Endometrial microvascular endothelial cells (primary cell): ENCODE measurements around the gene SLC13A5. TPM values are rescaled to one million over a fixed set of nuclear protein-coding genes. Genes with fewer than 3 reads are reported as not detected.

Experiments used
- in situ Hi-C: cut with HindIII; loops from 2 replicates; pipeline ENCODE4 v1.10.0; 2017; ENCODE audit warnings: low sequenced_read_pairs, low pct_unique_long_range_greater_than_20kb; ENCODE audit errors: inconsistent ontology term
- total RNA-seq: library from RNA; depleted of rRNA; stranded (reverse); fragments of >200 nt; gene quantifications from one replicate; pipeline ENCODE4 v1.2.3, GENCODE V29; 2015; ENCODE audit errors: inconsistent ontology term

The SLC13A5 gene
- total RNA-seq, 1 donor from 2014 or later = not detected

DNA sequence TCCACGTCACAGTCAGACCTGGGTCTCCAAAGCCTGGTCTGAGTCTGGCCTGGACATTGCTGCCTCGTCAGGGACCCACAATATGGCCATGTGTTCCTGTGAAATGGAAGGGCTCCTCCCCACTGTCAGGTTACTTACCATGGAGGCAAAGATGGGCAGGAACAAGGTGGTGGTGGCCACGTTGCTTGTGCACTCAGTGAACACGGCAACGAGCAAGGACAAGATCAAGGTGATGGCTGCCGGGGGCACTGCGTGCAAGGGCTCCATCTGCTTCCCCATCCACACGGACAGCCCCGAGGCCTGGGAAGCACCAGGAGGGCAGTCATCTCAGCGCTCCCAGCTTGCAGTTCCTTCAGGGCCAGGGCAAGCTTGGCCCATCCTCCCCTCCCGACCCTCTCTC lies 22.5 kb downstream of the SLC13A5 start:
- in situ Hi-C loops = no loop called here

DNA sequence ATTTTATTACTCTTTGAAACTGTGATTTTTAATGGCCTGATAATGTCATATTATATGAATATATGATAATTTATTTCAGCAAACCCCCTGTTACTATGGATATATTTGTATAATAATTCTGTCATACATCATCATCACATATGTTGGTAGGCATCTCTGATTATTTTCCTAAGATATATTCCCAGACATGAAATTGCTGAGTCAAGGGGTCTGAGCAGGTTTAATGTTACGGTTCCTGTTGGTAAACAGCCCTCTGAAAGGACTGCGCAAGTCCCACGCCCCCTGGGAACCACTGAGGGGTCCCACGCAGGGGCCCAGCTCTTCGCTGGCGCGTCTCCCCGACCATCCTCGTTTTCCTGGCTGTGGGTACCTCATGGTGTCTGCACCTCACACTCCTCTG lies 24.2 kb downstream of the SLC13A5 start:
- in situ Hi-C loops = no loop called here

DNA sequence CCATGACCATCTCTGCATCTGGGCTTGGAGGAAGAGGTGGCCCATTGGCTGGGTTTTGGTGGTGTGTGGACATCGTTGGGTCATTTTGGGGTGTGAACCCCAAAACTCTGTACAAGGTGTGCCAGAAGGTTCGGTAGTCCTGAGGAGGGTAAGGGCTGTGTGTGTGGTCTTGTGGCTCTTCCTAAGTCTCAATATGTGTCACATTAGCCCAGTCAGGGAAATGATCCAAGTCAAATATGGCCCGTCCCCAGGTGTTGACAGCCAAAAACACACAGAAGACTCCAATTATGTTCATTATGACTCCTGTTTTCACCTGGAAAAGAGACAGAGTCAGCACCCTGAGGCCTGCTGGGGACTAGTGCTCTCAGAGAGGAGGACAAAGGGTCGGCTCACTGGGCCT lies 27.1 kb downstream of the SLC13A5 start:
- in situ Hi-C loops = no loop called here

DNA sequence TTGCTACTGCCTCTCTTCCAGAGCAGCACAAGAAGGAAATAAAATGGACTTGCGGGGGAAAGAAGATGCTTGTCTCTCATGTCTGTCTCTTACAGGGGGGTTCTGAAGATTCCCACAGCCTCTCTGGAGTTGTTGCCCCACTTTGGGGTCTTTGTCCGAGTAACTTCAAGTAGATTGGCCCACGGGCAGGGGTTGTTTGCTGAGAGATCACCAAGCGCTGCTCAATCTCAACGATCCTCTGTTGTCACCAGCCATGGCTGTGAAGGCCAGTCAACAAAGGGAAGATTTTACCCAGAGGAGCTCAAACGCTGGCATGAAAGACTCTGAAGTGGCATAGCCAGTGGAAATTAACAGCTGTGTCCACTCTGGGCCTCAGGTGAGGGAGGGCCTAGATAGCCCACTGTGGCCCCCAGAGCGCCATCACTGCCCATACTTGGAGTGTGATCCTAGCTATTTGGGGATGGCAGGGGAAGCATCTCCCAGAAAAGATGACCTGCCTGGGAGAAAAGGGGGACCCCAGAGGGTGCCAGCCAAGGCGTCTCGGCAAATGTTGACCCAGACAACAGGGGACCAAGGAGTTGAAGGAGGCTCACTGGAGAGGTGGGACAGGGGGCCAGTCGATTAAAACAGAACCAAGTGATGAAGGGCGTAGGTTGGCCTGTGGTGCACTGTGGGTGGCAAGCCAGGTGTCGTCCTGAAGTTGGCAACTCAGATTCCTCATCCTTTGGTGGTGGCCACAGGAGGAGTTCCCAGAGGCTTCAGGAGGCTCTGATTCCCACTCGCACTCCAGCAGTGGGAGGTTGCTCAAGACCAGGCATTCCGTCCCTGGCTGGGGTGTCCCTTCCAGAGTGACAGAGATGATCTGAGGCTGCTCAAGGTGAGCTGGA lies 28.0 kb downstream of the SLC13A5 start:
- in situ Hi-C loops = no loop called here

DNA sequence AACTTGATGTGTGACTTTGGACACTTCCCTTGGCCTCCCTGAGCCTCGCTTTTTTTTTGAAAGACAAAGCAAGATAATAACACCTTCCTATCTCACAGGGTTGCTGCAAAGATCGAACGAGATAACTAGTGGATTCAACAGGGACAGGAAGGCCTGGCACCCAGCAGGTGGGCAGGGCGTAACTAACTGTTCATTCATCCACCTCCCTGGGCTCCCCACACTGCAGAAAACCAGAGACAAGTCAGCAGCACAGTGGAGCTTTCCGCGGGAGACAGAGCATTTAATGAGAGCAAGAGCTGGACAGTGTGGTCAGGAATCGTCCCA lies 28.7 kb downstream of the SLC13A5 start:
- in situ Hi-C loops = no loop called here

DNA sequence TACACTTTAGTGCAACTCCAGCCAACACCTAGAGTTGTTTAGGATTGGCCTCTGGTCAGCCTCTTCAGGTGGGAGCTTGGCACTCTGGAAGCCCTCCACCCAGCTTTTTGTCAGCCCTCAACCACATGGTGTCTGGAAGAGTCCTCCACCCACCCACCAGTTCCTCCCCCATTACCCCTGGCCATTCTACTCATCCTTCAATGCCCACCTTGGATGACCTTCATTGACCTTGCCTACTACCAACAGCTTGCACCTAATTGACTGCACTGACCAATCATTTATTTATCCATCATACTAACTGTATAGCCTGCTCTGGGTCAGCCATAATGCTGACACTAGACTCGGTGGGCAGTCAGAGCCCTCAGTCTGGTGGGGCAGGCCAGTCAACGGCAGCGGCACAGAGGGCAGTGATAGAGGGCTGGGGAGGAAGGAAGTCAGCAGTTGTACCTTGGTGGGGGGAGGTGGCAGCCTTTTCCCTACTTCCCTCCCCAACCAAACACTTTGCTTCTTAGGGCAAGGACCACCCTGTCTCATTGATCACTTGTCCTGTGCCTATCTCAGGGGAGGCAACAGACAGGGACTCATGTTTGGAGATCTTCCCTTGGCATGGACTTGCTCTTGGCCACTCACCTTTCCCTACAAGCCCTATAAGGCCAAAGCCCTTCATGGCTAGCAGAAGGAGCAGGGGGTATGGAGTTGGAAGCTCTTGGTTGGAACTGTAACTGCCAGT lies 29.3 kb downstream of the SLC13A5 start:
- in situ Hi-C loops = no loop called here

DNA sequence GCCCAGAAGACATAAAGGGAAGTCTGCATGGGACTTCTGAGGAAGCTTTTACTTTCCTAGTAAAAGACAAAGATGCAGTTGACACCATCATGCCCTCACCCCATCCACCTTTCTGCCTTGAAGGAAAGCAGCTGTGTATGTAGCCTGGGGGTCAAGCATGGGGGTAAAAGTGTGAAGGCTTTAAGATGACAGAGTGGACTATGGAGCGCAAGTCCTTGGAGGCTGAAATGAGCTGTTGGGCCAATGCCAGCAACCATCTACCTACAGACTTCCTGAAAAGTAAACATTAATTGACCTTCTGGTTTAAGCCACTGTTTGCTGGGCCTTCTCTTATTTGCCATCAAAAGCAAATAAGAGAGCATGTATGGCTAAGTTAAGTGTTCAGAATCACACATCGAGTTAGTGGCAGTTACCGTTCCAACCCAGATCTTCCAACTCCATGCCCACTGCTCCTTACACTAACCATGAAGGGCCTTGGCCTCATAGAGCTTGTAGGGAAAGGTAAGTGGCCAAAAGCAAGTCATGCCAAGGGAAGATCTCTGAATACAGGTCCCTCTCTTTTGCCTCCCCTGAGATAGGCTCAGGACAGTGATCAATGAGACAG lies 30.0 kb downstream of the SLC13A5 start:
- in situ Hi-C loops = no loop called here

DNA sequence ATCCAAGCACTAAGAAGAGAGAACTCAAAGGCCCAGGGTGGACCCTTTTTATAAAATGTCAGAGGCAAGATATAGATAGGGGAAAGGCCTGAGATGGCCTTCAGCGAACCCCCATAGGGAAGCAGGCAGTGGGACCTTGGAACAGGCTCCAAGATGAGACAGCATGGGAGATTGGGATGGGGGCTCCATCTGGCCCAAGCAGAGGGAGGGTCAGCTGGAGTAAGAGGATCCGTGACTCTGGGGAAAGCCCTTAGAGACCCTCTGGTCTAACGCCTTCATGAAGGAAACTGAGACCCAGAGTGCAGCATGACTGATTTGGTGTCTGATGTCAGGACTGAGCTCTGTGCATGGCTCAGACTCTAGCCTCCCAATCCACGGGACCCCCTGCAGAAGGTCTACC lies 30.8 kb downstream of the SLC13A5 start:
- in situ Hi-C loops = no loop called here

DNA sequence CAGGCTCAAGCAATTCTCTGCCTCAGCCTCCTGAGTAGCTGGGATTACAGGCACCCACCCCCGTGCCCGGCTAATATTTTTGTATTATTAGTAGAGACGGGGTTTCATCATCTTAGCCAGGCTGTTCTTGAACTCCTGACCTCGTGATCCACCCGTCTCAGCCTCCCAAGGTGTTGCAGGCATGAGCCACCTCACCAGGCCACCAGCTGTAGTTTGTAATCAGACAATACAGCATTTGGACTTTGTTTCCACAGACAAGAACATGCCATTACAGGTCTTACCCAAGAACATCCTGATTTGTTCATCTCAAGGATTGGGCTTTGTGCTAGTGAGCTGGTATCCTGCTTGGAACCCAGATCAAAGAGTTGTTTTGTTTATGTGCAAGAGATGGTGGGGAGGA lies 31.5 kb downstream of the SLC13A5 start:
- in situ Hi-C loops = no loop called here

DNA sequence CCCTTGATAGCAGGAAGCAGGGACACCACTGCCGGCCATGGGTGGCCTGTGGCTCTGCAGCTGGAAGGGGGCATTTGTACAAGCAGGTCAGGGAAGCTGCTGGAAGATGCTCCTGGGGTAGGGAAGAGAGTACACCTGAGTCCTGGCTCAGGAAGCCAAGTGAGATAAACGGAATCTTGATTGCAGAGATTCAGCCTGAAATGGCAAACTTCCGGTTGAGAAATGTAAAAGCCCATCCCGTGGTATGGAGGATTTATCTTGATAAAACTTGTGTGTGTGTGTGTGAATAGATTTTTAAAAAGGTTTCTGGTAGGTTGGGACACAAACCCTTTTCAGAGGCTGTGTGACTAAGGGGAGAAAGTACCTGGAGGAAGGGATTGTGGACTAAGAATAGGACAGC lies 32.0 kb downstream of the SLC13A5 start:
- in situ Hi-C loops = no loop called here

DNA sequence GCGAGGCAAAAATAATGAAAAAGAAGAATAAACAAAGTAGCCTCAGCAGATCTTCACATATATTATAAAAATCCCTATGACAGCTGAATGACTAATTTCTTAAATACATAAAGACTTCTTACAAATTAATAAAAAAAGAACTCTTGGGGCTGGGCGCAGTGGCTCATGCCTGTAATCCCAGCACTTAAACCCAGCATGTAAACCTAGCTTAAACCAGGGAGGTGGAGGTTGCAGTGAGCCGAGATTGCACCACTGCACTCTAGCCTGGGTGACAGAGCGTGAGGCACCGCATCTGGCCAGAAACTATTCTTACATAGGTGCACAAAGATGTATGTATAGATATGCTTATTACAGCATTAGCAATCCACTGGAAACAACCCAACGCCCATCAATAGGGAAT lies 33.9 kb downstream of the SLC13A5 start:
- in situ Hi-C loops = no loop called here

DNA sequence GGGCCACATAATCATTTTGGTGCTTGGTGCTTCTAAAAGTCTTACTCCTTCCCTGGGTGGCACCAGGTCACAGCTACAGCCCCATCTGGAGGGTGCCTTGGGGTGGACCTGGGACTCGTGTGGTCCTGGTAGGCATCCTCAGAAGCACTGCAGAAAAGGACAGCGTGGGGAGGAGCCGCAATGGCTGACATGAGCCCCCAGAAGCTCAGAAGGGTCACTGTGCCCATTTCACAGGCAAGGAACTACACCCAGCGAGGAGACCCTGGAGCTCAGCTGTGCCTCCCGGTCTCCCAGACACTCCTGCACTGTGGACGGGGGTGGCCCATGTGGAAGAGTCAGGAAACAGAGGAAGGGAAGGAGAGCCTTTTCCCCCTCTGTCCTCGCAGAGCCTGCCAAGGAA lies 35.2 kb downstream of the SLC13A5 start:
- in situ Hi-C loops = no loop called here

DNA sequence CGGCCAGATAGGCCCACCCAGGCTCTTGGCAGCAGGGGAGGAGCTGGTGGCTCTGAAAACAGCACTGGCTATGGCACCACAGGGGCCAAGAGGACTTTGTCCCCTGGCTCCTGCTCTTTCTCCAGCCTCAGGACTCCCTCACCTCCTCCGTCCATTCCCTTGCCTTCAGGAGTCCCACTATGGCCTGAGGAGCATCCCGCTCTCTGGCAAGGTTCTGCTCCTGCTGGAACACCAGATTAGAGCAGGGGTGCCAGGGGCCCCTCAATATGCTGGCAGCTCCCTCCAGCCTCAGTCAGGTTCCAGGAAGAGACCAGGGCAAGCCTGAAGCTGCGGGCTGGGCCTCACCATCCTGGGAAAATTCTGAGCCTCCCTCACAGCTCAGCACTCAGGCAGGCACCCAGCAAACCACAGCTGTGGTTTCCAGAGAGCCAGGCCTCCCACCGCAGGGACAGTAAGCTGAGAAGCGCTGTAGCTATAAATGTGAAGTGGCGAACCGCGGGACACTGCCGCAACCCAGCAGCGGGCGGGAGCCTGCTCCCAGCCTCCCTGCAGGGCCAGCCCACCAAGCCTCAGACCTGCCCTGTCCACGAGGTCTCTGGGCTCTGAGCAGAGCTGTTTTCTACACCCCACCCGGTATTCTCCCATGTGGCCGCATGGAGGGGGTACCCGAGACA lies 35.9 kb downstream of the SLC13A5 start:
- in situ Hi-C loops = no loop called here

DNA sequence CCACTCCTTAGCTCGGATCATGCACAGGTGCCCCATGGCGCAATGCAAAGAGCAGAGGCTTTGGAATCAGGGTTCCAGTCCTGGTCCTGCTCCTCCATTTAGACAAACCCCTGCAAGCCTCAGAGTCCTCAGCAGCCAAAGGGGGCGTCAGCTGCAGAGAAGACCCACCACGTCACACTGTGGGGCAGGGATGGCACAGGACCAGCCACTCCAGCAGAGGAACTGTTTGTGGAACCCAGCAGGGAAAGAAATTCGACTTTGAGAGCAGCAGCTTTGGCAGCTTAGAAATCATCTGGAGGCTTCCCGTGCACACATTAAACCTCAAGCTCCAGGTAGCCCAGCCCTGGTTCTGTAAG lies 36.4 kb downstream of the SLC13A5 start:
- in situ Hi-C loops = no loop called here

DNA sequence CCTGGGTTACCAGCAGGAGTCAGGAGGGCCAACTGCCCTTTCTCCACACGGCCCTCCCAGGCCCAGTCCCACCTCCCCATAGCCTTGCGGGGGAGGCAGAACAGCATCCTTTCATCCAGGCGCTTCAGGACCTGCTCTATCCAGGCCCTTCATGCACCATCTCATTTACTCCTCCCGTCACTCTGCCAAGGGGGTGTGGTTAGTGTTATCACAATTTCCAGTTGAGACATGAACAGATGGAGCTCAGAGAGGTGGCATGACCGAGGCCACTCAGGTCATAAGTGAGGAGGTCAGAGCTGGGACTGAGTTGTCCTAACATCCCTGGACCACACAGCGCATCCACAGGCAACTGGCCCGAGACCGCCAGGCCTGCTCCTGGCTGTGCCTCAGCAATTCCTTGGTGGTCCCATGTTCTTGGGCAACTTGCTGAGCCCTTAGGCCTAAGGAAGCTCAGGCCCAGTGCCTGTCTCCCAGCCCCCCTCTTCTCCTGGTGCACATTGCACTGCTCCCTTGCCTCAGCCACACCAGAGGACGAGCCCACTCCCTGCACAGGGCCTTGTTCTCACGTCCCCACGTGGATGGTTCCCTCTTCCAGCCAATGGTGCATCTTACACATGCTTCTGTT lies 37.9 kb downstream of the SLC13A5 start:
- in situ Hi-C loops = no loop called here

DNA sequence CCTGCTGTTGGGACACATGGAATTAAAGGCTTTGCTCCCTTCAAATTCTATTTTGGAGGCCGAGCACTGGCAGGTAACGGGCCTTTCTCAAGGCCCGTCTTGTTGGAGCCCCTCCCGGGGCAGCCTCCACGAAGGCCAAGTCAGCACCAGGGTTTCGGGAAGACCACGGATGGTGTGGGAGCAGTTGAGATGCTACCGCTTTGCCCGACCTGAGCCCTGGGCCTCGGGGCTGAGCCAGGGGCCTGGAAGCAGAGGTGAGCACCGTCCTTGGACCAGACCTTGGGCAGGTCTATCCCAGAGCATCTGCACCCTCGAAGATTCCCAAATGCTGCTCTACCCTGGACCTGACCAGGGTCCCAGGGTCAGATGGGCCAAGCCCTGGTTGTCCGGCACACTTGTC lies 38.6 kb downstream of the SLC13A5 start:
- in situ Hi-C loops = no loop called here

DNA sequence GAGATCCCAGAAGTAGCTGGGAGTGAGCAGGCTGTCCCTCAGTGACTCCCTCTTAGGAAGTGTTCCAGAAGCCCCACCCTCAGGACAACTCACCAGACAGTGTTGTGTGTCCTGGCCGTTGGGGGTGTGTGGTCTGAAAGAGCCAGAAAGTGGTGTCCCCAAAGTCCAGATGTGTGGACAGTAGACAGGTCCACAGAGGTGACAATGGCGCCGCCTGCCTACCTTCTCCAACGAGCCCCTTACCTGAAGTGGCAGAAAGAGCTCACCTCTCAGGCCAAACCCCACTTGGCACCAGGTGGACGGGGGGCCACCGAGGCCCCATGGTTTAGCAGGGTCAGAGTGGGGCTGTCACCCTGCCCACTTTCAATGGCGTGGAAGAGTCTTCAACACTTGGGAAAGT lies 41.7 kb downstream of the SLC13A5 start:
- in situ Hi-C loops = no loop called here

DNA sequence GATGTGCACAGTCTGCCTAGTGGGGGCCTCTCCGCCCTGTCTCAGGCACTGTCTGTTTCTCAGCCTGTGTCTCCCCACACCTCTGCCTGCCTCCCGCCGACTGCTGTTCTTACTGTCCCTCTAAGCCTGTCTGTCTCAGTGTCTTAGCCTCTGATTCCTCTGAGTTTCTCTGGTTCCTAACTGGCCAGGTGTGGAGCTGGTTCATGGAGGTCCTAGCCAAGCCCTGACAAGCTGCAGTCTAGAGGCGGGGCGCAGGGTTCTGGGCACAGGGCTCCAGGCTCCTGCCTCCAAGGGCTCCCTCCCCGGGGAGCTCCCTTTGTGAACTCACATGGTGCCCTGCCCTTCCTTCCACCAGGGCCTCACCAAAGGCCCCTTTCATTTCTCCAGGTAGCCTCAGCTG lies 42.2 kb downstream of the SLC13A5 start:
- in situ Hi-C loops = no loop called here

DNA sequence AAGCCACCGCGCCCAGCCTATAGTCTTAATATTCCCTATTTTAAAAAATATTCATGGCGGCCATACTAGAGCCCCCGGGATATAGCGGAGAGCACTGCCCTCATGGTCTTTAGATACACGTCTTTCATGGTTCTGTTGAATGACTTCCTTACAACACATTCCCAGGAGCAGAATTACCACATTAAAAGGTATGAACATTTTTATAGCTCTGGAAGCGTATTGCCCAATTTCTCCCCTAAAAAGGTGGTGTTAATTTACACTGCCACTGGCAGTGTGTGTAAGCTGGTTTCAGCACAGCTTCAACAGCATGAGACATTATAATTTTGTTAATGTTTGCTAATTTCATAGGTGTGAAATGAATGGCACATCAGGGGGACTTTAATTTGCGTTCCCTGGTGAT lies 42.6 kb downstream of the SLC13A5 start:
- in situ Hi-C loops = no loop called here
